Omental fat pad (tissue), 4 donors: ENCODE measurements around the gene MRPS16. TPM values are rescaled to one million over a fixed set of nuclear protein-coding genes. Genes with fewer than 3 reads are reported as not detected.

Experiments used
- ATAC-seq: fragments of 150-250 bp; one replicate; pipeline ENCODE4 v1.9.1; 2016; ENCODE audit warnings: mild to moderate bottlenecking, moderate library complexity; ENCODE audit not compliant: low FRiP score
- DNase-seq: peaks from one replicate; pipeline ENCODE4 v3.0.0-alpha.2; 2019; ENCODE audit warnings: low spot score
- total RNA-seq, 4 donors: library from RNA; depleted of rRNA; stranded (reverse); fragments of >200 nt; gene quantifications; one replicate each; pipeline ENCODE4 v1.1.0, GENCODE V29; 2016
- TF ChIP-seq, protein P1 (sequence below), 3 donors: fragments of 450-650 bp; IDR thresholded peaks; one replicate each; pipeline ENCODE4 v1.5.1; 2016 to 2017; ENCODE audit warnings: antibody characterized with exemption in 3 of 3, mild to moderate bottlenecking in 3 of 3, moderate library complexity in 2 of 3

Gene MRPS16
- total RNA-seq, 4 donors from 2014 or later, result 35.8 to 47.9 (median 39.9) TPM

DNA sequence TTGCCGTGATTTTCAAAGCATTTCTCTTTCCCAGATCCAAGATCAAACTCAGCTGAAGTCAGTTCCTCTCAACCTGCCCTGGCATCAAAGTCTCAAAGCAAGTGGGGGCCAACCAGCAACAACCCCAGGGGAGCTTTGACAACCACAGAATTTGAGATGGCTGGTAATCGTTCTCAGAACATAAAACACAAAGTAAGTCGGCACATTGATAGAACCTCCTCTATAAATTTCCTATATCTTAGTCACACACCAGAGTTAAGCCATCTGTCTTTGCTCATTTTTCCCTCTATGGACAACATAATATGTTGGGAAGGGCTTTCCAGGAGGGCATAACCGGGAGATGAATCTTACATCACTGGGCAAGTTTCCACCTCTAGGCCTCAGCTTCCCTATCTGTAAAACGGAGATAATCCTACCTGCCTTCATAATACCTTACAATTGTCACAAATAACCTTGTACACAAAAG is 4.2 kb downstream of the MRPS16 start:
- DNase-seq, result no peak
- no peak for ATAC-seq

DNA sequence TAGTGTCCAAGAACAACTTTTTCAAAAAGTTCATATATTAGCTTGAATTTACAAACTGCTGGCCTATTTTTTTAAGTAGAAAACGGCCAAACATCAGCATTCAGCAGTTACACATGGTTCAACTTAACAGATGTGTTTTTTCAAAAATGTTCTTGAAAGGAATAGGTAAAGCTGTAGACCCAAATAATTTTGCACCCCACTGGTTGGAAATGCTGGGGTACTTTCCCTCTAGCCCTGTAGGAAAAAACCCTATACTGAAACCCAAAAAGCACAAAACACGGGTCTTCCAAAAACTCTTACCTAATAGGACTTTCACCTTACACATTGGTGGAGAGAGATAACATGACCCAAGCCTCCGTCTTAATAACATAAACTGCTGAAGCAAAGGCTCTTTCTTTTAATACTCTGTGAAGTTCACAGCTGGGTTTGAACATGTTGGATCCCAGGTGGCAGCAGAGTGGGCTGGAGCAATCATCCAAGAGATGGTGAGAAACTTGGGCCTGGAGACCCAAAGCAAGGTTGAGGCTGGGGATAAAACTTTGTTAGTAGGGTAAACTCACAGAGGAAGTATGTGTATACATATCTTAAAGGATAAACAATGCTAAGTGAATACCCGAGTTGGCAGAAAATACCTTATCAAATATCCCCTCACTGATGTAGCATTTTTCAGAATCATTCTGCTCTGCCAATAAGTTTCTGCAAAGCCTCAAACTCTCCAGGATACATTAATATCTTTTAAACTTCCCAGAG is 4.8 kb downstream of the MRPS16 start:
- DNase-seq (no peak), ATAC-seq (no peak)
- TF ChIP-seq, protein P1, sequence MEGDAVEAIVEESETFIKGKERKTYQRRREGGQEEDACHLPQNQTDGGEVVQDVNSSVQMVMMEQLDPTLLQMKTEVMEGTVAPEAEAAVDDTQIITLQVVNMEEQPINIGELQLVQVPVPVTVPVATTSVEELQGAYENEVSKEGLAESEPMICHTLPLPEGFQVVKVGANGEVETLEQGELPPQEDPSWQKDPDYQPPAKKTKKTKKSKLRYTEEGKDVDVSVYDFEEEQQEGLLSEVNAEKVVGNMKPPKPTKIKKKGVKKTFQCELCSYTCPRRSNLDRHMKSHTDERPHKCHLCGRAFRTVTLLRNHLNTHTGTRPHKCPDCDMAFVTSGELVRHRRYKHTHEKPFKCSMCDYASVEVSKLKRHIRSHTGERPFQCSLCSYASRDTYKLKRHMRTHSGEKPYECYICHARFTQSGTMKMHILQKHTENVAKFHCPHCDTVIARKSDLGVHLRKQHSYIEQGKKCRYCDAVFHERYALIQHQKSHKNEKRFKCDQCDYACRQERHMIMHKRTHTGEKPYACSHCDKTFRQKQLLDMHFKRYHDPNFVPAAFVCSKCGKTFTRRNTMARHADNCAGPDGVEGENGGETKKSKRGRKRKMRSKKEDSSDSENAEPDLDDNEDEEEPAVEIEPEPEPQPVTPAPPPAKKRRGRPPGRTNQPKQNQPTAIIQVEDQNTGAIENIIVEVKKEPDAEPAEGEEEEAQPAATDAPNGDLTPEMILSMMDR (IDR thresholded peaks at IDR 0.05), result no peak

More for the DNA sequence above, 4.2 kb downstream of the MRPS16 start:
- TF ChIP-seq, protein P1 (IDR thresholded peaks at IDR 0.05), result no peak

DNA sequence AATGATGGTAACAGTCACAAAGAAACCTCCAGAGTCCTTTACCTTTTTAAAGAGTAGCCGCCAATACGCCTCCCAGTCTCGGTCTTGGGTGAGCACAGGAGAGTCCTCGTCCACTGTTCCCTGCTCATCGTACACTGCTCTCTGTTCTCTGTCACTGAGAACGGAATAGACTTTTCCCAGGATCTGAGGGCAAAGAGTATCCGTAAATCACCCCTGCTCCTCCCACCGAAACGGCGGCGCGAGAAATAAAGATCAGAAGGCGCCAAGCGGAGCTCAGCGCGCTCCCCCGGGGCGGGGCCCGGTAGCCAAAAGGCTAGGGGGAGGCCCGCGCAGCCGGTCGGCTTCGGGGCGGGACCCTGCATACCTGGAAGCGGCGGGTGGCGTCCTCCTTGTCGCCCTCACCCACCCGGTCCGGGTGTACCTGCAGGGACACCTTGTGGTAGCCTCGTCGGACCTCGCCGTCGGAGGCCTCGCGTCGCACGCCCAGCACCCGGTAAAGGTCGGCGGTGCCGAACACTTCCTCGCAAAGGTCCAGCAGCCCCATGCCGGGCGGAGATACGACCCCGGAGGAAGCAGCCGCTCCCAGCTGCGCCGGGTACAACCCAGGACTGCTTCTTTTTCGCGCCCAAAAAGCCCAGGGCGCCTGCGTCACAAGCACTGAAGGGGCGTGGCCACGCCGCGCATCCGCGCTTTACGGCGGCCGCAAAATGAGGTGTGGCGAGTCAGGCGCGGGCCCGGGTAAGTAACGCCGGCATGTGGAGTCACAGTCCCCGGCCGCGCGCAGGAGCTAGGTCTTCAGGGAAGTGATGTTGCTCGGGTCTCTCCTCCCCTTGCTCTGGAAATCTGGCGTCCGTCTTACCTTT is 5.6 kb downstream of the MRPS16 start, which contains the start of gene DNAJC9:
TSS of gene DNAJC9 (minus strand) at position 610 of the 863 bp plus-strand sequence. CDS start at position 544, 66 bp downstream.
- TF ChIP-seq, protein P1 (IDR thresholded peaks at IDR 0.05), result no peak
- ATAC-seq, result peak; percentile 97
- DNase-seq, result peak; percentile 99

DNA sequence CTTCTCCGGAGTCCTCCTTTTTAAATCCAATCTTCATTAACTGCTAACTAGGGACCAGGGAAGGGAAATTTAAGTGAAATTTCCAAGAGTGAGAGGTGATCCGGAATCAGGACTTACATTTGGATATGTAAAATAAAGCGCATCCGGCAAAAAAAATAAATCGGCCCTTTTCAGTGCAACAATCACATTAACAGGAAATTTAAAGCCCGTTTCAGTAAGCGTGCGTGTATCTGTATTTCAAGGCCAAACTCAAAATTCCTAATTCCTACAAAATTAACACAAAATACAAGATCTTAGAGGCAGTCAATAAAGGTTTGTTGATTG is 6.2 kb downstream of the MRPS16 start:
- ATAC-seq (no peak), DNase-seq (no peak)
- TF ChIP-seq, protein P1 (IDR thresholded peaks at IDR 0.05), result no peak

GRCh38 chr10:73244866-73245477 is 7.5 kb downstream of the MRPS16 start:
- ATAC-seq (no peak), DNase-seq (no peak)
- TF ChIP-seq, protein P1 (IDR thresholded peaks at IDR 0.05), result no peak

DNA sequence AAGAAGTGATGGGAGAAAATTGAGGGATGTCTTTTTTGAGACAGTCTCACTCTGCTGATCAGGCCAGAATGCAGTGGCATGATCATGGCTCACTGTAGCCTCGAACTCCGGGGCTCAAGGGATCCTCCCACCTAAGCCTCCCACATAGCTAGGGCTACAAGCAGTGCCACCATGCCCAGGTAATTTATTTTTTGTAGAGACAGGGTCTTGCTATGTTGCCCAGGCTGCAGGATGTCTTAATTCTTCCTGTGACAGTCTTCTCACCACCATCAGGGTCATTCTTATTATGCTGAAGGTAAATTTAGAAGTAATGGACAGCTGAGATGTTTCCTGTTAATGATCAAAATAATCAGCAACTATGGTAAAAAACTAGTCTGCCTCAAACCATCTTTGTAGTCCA is 12.5 kb downstream of the MRPS16 start:
- no peak for DNase-seq
- TF ChIP-seq, protein P1 (IDR thresholded peaks at IDR 0.05), result no peak
- ATAC-seq, result no peak
